K562 (cell line): ENCODE measurements around the gene SNPH. TPM values are rescaled to one million over a fixed set of nuclear protein-coding genes. Genes with fewer than 3 reads are reported as not detected.

Source experiments
- ATAC-seq: fragments of 200-7000 bp; cut with Tn5 transposase; 3 replicates; pipeline ENCODE4 v1.9.1; 2020; ENCODE audit warnings: moderate library complexity
- BruUV-seq: library from RNA; stranded (reverse); fragments of 400-500 nt; replicated peaks from 2 replicates; lab custom pipeline; 2021; lab: Mats Ljungman, UMichigan
- CTCF ChIA-PET: fragments of 300-600 bp; formaldehyde crosslinking; extraction: SDS; loops from one replicate; lab custom pipeline; 2021; ENCODE audit warnings: low intra/inter-chr PET ratio; lab: Yijun Ruan, JAX
- POLR2A ChIA-PET: fragments of 300-600, 350-650 bp; sonication (Branson Sonifier 250); formaldehyde crosslinking; extraction: SDS; loops from one replicate; lab custom pipeline; 2021; ENCODE audit warnings: antibody characterized with exemption, inconsistent platforms; lab: Yijun Ruan, JAX
- DNase-seq, 4 experiments: peaks; one replicate each; pipeline versions ENCODE4 v3.0.0 to v3.0.0-alpha.2; 2011 to 2018; ENCODE audit warnings: low spot score in 3 of 4, mixed read lengths in 3 of 4; ENCODE audit errors: extremely low read depth in 1 of 4
- FAIRE-seq: peaks from 2 replicates; lab custom pipeline; 2011; peaks lifted over from hg19 to GRCh38; lab: Jason Lieb, UNC
- H2AFZ ChIP-seq: 2 replicates; pipeline ENCODE4 v1.6.0; 2011; ENCODE audit warnings: low read depth, low read length, control low read depth, inconsistent platforms
- H3K27ac ChIP-seq: fragments of 200-600 bp; 3 replicates; pipeline ENCODE4 v1.8.0; 2011; ENCODE audit warnings: low read depth, mild to moderate bottlenecking, control low read depth, inconsistent platforms, low read length, moderate library complexity, mixed read lengths; ENCODE audit errors: extremely low read depth
- H3K27me3 ChIP-seq, 2 experiments: fragments of 300-600 bp in 1 of 2; 2 replicates in 1 of 2; 3 replicates in 1 of 2; pipeline versions ENCODE4 v1.6.0 to v1.8.0; 2011; ENCODE audit warnings: inconsistent platforms in 2 of 2, low read length in 2 of 2, mild to moderate bottlenecking in 1 of 2, mixed read lengths in 1 of 2, moderate library complexity in 1 of 2; ENCODE audit not compliant: control insufficient read depth in 2 of 2, insufficient read depth in 2 of 2
- H3K36me3 ChIP-seq: fragments of 300-600 bp; 3 replicates; pipeline ENCODE4 v1.8.0; 2011; ENCODE audit warnings: mild to moderate bottlenecking, low read length, inconsistent platforms; ENCODE audit not compliant: control insufficient read depth, insufficient read depth
- H3K4me1 ChIP-seq, 2 experiments: fragments of 200-600 bp in 1 of 2; replicated peaks in 1 of 2; 2 replicates in 1 of 2; 3 replicates in 1 of 2; pipeline versions ENCODE4 v1.5.1 to v1.8.0; 2011; ENCODE audit warnings: inconsistent platforms in 2 of 2, low read length in 2 of 2, mild to moderate bottlenecking in 1 of 2, mixed read lengths in 1 of 2, moderate library complexity in 1 of 2; ENCODE audit not compliant: control insufficient read depth in 2 of 2, insufficient read depth in 2 of 2
- H3K4me2 ChIP-seq: 2 replicates; pipeline ENCODE4 v1.6.1; 2011; ENCODE audit warnings: low read length, control low read depth, inconsistent platforms, mixed read lengths; ENCODE audit not compliant: insufficient read depth
- H3K4me3 ChIP-seq: fragments of 200-600 bp; sonication (generic), shearing (Covaris generic); 2 replicates; pipeline ENCODE4 v1.5.1; 2016; ENCODE audit warnings: control low read depth, inconsistent platforms
- H3K79me2 ChIP-seq: fragments of 200-600 bp; 3 replicates; pipeline ENCODE4 v1.8.0; 2011; ENCODE audit warnings: low read length, inconsistent platforms; ENCODE audit not compliant: control insufficient read depth, insufficient read depth
- H3K9ac ChIP-seq, 2 experiments: 2 replicates each; pipeline versions ENCODE4 v1.6.0 to v1.6.1; 2011; ENCODE audit warnings: low read depth in 2 of 2, low read length in 2 of 2, control low read depth in 1 of 2, inconsistent platforms in 1 of 2, mild to moderate bottlenecking in 1 of 2, mixed read lengths in 1 of 2; ENCODE audit not compliant: insufficient read depth in 1 of 2
- H3K9me1 ChIP-seq: one replicate; pipeline ENCODE4 v1.6.0; 2011; ENCODE audit warnings: inconsistent platforms, mild to moderate bottlenecking, low read length, moderate library complexity; ENCODE audit not compliant: control insufficient read depth, insufficient read depth
- H3K9me3 ChIP-seq: replicated peaks from 2 replicates; pipeline ENCODE4 v1.5.1; 2011; ENCODE audit warnings: low read depth, low read length, inconsistent platforms; ENCODE audit not compliant: control insufficient read depth, insufficient read depth
- H4K20me1 ChIP-seq: replicated peaks from 2 replicates; pipeline ENCODE4 v1.6.1; 2011; ENCODE audit warnings: low read length, inconsistent platforms, mixed read lengths; ENCODE audit not compliant: control insufficient read depth, insufficient read depth
- EWSR1 ChIP-seq: fragments of 450-650 bp; IDR thresholded peaks from 2 replicates; pipeline ENCODE4 v1.6.1; 2018; ENCODE audit warnings: borderline replicate concordance, mild to moderate bottlenecking, low read depth, moderate library complexity; ENCODE audit not compliant: partially characterized antibody
- KDM2B ChIP-seq: fragments of 250-450 bp; sonication (Bioruptor Pico); IDR thresholded peaks from 2 replicates; pipeline ENCODE4 v1.8.0; 2021; ENCODE audit warnings: mild to moderate bottlenecking, moderate library complexity
- NRF1 ChIP-seq, 2 experiments: fragments of 450-650 bp; IDR thresholded peaks in 1 of 2; conservative IDR thresholded peaks in 1 of 2; 2 replicates each; pipeline ENCODE4 v1.6.1; 2014; ENCODE audit warnings: mild to moderate bottlenecking in 2 of 2
- PATZ1 ChIP-seq: fragments of 250-450 bp; sonication (Bioruptor Pico); IDR thresholded peaks from 2 replicates; pipeline ENCODE4 v1.5.0; 2020; ENCODE audit warnings: mild to moderate bottlenecking, borderline replicate concordance
- POLR2AphosphoS2 ChIP-seq: IDR thresholded peaks from 2 replicates; pipeline ENCODE4 v1.6.1; 2012; ENCODE audit warnings: low read length, improper control_type of control experiment
- PTTG1 ChIP-seq: fragments of 450-650 bp; IDR thresholded peaks from 2 replicates; pipeline ENCODE4 v1.6.1; 2016; ENCODE audit warnings: low read depth, mild to moderate bottlenecking, missing genetic modification characterization, missing compliant biosample characterization
- SMAD2 ChIP-seq: fragments of 150-350 bp; IDR thresholded peaks from 2 replicates; pipeline ENCODE4 v1.6.1; 2014; ENCODE audit warnings: low read depth, mild to moderate bottlenecking, low read length
- SMARCA5 ChIP-seq: fragments of 450-650 bp; IDR thresholded peaks from 2 replicates; pipeline ENCODE4 v1.6.1; 2016
- SNAPC5 ChIP-seq: fragments of 250-450 bp; sonication (Bioruptor Pico); IDR thresholded peaks from 2 replicates; pipeline ENCODE4 v1.8.0; 2021; ENCODE audit warnings: moderate library complexity, mild to moderate bottlenecking, inconsistent platforms
- UBTF ChIP-seq, 2 experiments: IDR thresholded peaks; 2 replicates each; pipeline ENCODE4 v1.6.1; 2012; ENCODE audit warnings: improper control_type of control experiment in 2 of 2, low read depth in 2 of 2, low read length in 2 of 2, borderline replicate concordance in 1 of 2
- YY1 ChIP-seq, 3 experiments: IDR thresholded peaks; 2 replicates each; pipeline ENCODE4 v1.6.1; 2011; ENCODE audit warnings: low read length in 2 of 3, mild to moderate bottlenecking in 2 of 3, moderate library complexity in 2 of 3, borderline replicate concordance in 1 of 3, control low read depth in 1 of 3, low read depth in 1 of 3; ENCODE audit not compliant: insufficient read depth in 3 of 3, insufficient replicate concordance in 2 of 3, control insufficient read depth in 1 of 3, insufficient read length in 1 of 3; ENCODE audit errors: extremely low read depth in 1 of 3
- ZC3H8 ChIP-seq: fragments of 450-650 bp; IDR thresholded peaks from 2 replicates; pipeline ENCODE4 v1.6.1; 2017
- ZNF274 ChIP-seq: IDR thresholded peaks from 2 replicates; pipeline ENCODE4 v1.6.1; 2011; ENCODE audit warnings: low read depth, mild to moderate bottlenecking, low read length, moderate library complexity, borderline replicate concordance
- ZNF384 ChIP-seq: IDR thresholded peaks from 2 replicates; pipeline ENCODE4 v1.6.1; 2012; ENCODE audit warnings: low read depth, low read length, improper control_type of control experiment
- ZNF717 ChIP-seq: fragments of 250-450 bp; sonication (Bioruptor Pico); IDR thresholded peaks from 2 replicates; pipeline ENCODE4 v1.5.0; 2021
- WGBS: fragments of 100-300 bp; shearing (Covaris generic); methylation state at CpG from one replicate; pipeline ENCODE4 v1.1.6; 2016; ENCODE audit warnings: low coverage, mixed read lengths; ENCODE audit not compliant: insufficient coverage; ENCODE audit errors: missing lambda C conversion rate; 5-methylcytosine and 5-hydroxymethylcytosine counted together
- in situ Hi-C: fragments of 300-500 bp; cut with MboI; formaldehyde crosslinking; loops from 4 replicates; pipeline ENCODE4 v1.15.0; 2018; ENCODE audit warnings: inconsistent platforms, mixed read lengths
- intact Hi-C: fragments of 100-400 bp; cut with micrococcal nuclease; formaldehyde crosslinking; loops from 2 replicates; pipeline ENCODE4 v1.14.2; 2022
- polyA plus RNA-seq, 8 experiments: library from polyadenylated mRNA; depleted of rRNA in 4 of 8; stranded (reverse) in 5 of 8; unstranded in 3 of 8; fragments of >200 nt; fragmentation: Nextera tagmentation in 2 of 8; fragmentation: Illumina TruSeq in 1 of 8; extraction: Ambion mirVana in 2 of 8; extraction: Trizol in 1 of 8; gene quantifications; 2 replicates each; pipeline versions ENCODE4 v1.2.1 to v1.2.3, GENCODE V29; 2011 to 2014; ENCODE audit warnings: inconsistent platforms in 1 of 8, missing spikeins in 1 of 8
- total RNA-seq, 7 experiments: library from RNA; depleted of rRNA in 6 of 7; stranded (reverse); fragments of >200 nt in 6 of 7; fragmentation: Illumina TruSeq in 2 of 7; extraction: Trizol in 2 of 7; gene quantifications; 2 replicates each; pipeline versions ENCODE4 v1.2.1 to v1.2.3, GENCODE V29; 2011 to 2021; ENCODE audit warnings: low replicate concordance in 1 of 7

SNPH gene
- total and polyA plus RNA-seq, 9 of the 15 experiments (the other 6 are each of a cell fraction or from before 2014, with no cell fraction given) = 0.03 to 4.2 (median 1.4) TPM

- Histone ChIP-seq H3K4me1 (peaks cover 0 to 4% of the 10 kb centered on the region in 2 experiments; a peak in 2 of 5 replicates), H3K27ac (no peak overlapping the region), H3K4me2 (no peak overlapping the region), H3K79me2 (no peaks in the 10 kb centered on the region), H3K27me3 (no peaks in the 10 kb centered on the region), H2AFZ (no peak overlapping the region), H4K20me1 (peaks cover 11% of the 10 kb centered on the region; the same call in 1 of the 2 replicates), H3K4me3 (no peak overlapping the region), H3K36me3 (no peaks in the 10 kb centered on the region), H3K9ac (no peak overlapping the region; a peak in 1 of 4 replicates), H3K9me3 (no peaks in the 10 kb centered on the region)
- in situ Hi-C loops = no loop called here
- intact Hi-C loops = no loop called here
- DNase-seq (no peak), ATAC-seq (no peak), FAIRE-seq (no peak)
- CTCF ChIA-PET = no interaction called here
- WGBS = no CpG with 5 or more reads among the region's 5 CpGs
- TF ChIP-seq PTTG1 (tag) (no peak), SMAD2 (no peak), POLR2AphosphoS2 (no peak), ZNF384 (no peak), NRF1 (conservative IDR thresholded peaks at IDR 0.05 in 1 of 2, IDR thresholded peaks at IDR 0.05 in 1 of 2) (no peak), SMARCA5 (no peak), KDM2B (no peak), EWSR1 (no peak), ZNF274 (no peak), ZNF717 (CRISPR knock-in tag) (no peak), UBTF (IDR thresholded peaks at IDR 0.05; ENCODE audit: borderline replicate concordance in 1 of 2, low read depth in 2 of 2, low read length in 2 of 2) (no peak), ZC3H8 (no peak), YY1 (IDR thresholded peaks at IDR 0.05; ENCODE audit: borderline replicate concordance in 1 of 3, control insufficient read depth in 1 of 3, extremely low read depth in 1 of 3, insufficient read depth in 3 of 3, insufficient read length in 1 of 3, insufficient replicate concordance in 2 of 3, low read depth in 1 of 3, low read length in 2 of 3) (no peak), PATZ1 (no peak), SNAPC5 (CRISPR knock-in tag) (no peak)
- TF ChIP-seq, all 486 proteins: peak for 0
- no TSS peak for BruUV-seq
- POLR2A ChIA-PET = no interaction called here
- no peaks in the 10 kb centered on the region for H3K9me1 ChIP-seq
Observed at GRCh38 chr20:1338096-1338495, 72.0 kb downstream of the SNPH start.
